Caco-2 (cell line): ENCODE measurements around the gene ARNT2. TPM values are rescaled to one million over a fixed set of nuclear protein-coding genes. Genes with fewer than 3 reads are reported as not detected.

Experiments
- BruUV-seq: library from RNA; stranded (reverse); fragments of 400-500 nt; replicated peaks from 2 replicates; lab custom pipeline; 2021; lab: Mats Ljungman, UMichigan
- CTCF ChIA-PET: fragments of 300-600 bp; sonication (Branson Sonifier 250); formaldehyde crosslinking; loops from one replicate; lab custom pipeline; 2022; ENCODE audit warnings: antibody characterized with exemption; lab: Charles Lee
- POLR2A ChIA-PET: fragments of 300-600 bp; sonication (Branson Sonifier 250); formaldehyde crosslinking; loops from one replicate; lab custom pipeline; 2022; ENCODE audit warnings: antibody characterized with exemption; lab: Charles Lee
- DNase-seq, 2 experiments: peaks; one replicate each; pipeline versions ENCODE4 v3.0.0 to v3.0.0-alpha.2; 2020 to 2022
- H3K27me3 ChIP-seq: replicated peaks from 2 replicates; pipeline ENCODE4 v1.6.0; 2011; ENCODE audit warnings: low read length; ENCODE audit not compliant: control insufficient read depth, insufficient read depth
- H3K36me3 ChIP-seq: 2 replicates; pipeline ENCODE4 v1.5.1; 2011; ENCODE audit warnings: low read length; ENCODE audit not compliant: control insufficient read depth, insufficient read depth
- H3K4me1 ChIP-seq: fragments of 250-450 bp; sonication (Bioruptor Pico); 2 replicates; pipeline ENCODE4 v1.5.1; 2020; ENCODE audit warnings: mild to moderate bottlenecking
- H3K4me3 ChIP-seq: 2 replicates; pipeline ENCODE4 v1.5.1; 2011; ENCODE audit warnings: low read depth, mild to moderate bottlenecking, control low read depth, low read length
- H3K9me3 ChIP-seq: fragments of 250-450 bp; sonication (Bioruptor Pico); 2 replicates; pipeline ENCODE4 v1.5.1; 2020; ENCODE audit warnings: mild to moderate bottlenecking, moderate library complexity
- H3K27ac Mint-ChIP-seq: one replicate; pipeline ENCODE4 v1.8.0; 2022; ENCODE audit warnings: mixed read lengths; ENCODE audit not compliant: unreplicated experiment
- H3K27me3 Mint-ChIP-seq: one replicate; pipeline ENCODE4 v1.8.0; 2022; ENCODE audit warnings: mixed read lengths; ENCODE audit not compliant: insufficient read depth, unreplicated experiment
- H3K36me3 Mint-ChIP-seq: one replicate; pipeline ENCODE4 v1.8.0; 2022; ENCODE audit warnings: mild to moderate bottlenecking, mixed read lengths; ENCODE audit not compliant: insufficient read depth, unreplicated experiment
- H3K4me1 Mint-ChIP-seq: one replicate; pipeline ENCODE4 v1.8.0; 2022; ENCODE audit warnings: low read depth, mixed read lengths; ENCODE audit not compliant: unreplicated experiment
- H3K4me3 Mint-ChIP-seq: one replicate; pipeline ENCODE4 v1.8.0; 2022; ENCODE audit warnings: mild to moderate bottlenecking, moderate library complexity, mixed read lengths; ENCODE audit not compliant: unreplicated experiment
- H3K9me3 Mint-ChIP-seq: one replicate; pipeline ENCODE4 v1.8.0; 2022; ENCODE audit warnings: mixed read lengths; ENCODE audit not compliant: unreplicated experiment
- CTCF ChIP-seq, 2 experiments: fragments of 200-600 bp in 1 of 2; IDR thresholded peaks; 1 replicate in 1 of 2; 2 replicates in 1 of 2; pipeline versions ENCODE4 v1.5.1 to v1.8.0; 2011 to 2022; ENCODE audit warnings: antibody characterized with exemption in 1 of 2, control low read depth in 1 of 2, inconsistent platforms in 1 of 2, low read depth in 1 of 2, low read length in 1 of 2, mild to moderate bottlenecking in 1 of 2, moderate library complexity in 1 of 2; ENCODE audit not compliant: insufficient read depth in 1 of 2, severe bottlenecking in 1 of 2, unreplicated experiment in 1 of 2
- intact Hi-C: fragments of 100-400 bp; cut with micrococcal nuclease; formaldehyde crosslinking; loops from one replicate; pipeline ENCODE4 v1.10.0; 2022; ENCODE audit not compliant: unreplicated experiment
- total RNA-seq: library from RNA; stranded (reverse); gene quantifications from 2 replicates; pipeline ENCODE4 v1.2.3, GENCODE V29; 2022

ARNT2 gene
- total RNA-seq, 1 experiment from 2014 or later, result 0.23 TPM

GRCh38 chr15:80514071-80514780, 110.0 kb downstream of the ARNT2 start:
- Mint-ChIP-seq H3K36me3 (no peaks in the 10 kb centered on the region), H3K4me1 (no peaks in the 10 kb centered on the region), H3K4me3 (no peak overlapping the region), H3K9me3 (peaks cover 22% of the 10 kb centered on the region), H3K27ac (no peak overlapping the region), H3K27me3 (peaks cover 3% of the 10 kb centered on the region)
- POLR2A ChIA-PET, result no interaction called here
- DNase-seq, result no peak
- Histone ChIP-seq H3K27me3 (no peaks in the 10 kb centered on the region), H3K9me3 (no peaks in the 10 kb centered on the region; the same call in 1 of the 2 replicates), H3K36me3 (no peaks in the 10 kb centered on the region), H3K4me1 (no peaks in the 10 kb centered on the region), H3K4me3 (no peak overlapping the region)
- CTCF ChIA-PET, result no interaction called here
- TF ChIP-seq CTCF (IDR thresholded peaks at IDR 0.05; ENCODE audit: insufficient read depth in 1 of 2, low read depth in 1 of 2, low read length in 1 of 2, severe bottlenecking in 1 of 2, unreplicated experiment in 1 of 2), result no peak
- intact Hi-C loops, result no loop called here
- no TSS peak for BruUV-seq

DNA sequence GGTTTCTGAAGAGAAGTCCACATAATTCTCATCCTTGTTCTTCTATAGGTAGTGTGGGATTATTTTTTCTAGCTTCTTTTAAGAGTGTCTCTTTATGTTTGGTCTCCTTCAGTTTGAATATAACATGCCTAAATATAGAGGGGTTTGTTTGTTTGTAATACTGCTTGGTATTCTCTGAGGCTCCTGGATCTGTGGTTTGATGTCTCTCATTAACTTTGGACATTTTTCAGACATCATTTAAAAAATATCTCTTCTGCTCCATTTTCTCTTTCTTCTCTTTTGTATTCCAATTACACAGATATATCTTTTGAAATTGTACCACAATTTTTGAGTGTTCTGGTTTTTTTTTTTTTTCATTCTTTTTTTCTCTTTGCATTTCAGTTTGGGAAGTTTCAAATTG, 113.1 kb downstream of the ARNT2 start:
- TF ChIP-seq CTCF (IDR thresholded peaks at IDR 0.05; ENCODE audit: insufficient read depth in 1 of 2, low read depth in 1 of 2, low read length in 1 of 2, severe bottlenecking in 1 of 2, unreplicated experiment in 1 of 2), result no peak
- no peaks in the 10 kb centered on the region for H3K4me1 Mint-ChIP-seq
- no peak for DNase-seq
- peaks cover 17% of the 10 kb centered on the region for H3K9me3 Mint-ChIP-seq
- Histone ChIP-seq H3K27me3 (no peaks in the 10 kb centered on the region), H3K4me1 (no peaks in the 10 kb centered on the region), H3K9me3 (no peaks in the 10 kb centered on the region; the same call in 1 of the 2 replicates), H3K4me3 (no peak overlapping the region), H3K36me3 (no peaks in the 10 kb centered on the region)
- H3K36me3 Mint-ChIP-seq, result no peaks in the 10 kb centered on the region
- no peak overlapping the region for H3K27ac Mint-ChIP-seq
- ChIA-PET CTCF (no interaction called here), POLR2A (no interaction called here)
- no TSS peak for BruUV-seq
- H3K4me3 Mint-ChIP-seq, result no peak overlapping the region
- intact Hi-C loops, result no loop called here
- H3K27me3 Mint-ChIP-seq, result peaks cover 2% of the 10 kb centered on the region

GRCh38 chr15:80518522-80518921, 114.3 kb downstream of the ARNT2 start:
- CTCF ChIA-PET, result no interaction called here
- H3K4me3 Mint-ChIP-seq, result no peak overlapping the region
- BruUV-seq, result no TSS peak

More at GRCh38 chr15:80518522-80518921, 114.3 kb downstream of the ARNT2 start:
- Histone ChIP-seq H3K4me1 (no peaks in the 10 kb centered on the region), H3K36me3 (no peaks in the 10 kb centered on the region), H3K4me3 (no peak overlapping the region), H3K9me3 (no peaks in the 10 kb centered on the region; the same call in 1 of the 2 replicates), H3K27me3 (no peaks in the 10 kb centered on the region)
- POLR2A ChIA-PET, result no interaction called here
- Mint-ChIP-seq H3K27me3 (peaks cover 2% of the 10 kb centered on the region), H3K4me1 (no peaks in the 10 kb centered on the region), H3K36me3 (no peaks in the 10 kb centered on the region), H3K9me3 (peaks cover 17% of the 10 kb centered on the region), H3K27ac (no peak overlapping the region)
- intact Hi-C loops, result no loop called here
- no peak for TF ChIP-seq CTCF (IDR thresholded peaks at IDR 0.05; ENCODE audit: insufficient read depth in 1 of 2, low read depth in 1 of 2, low read length in 1 of 2, severe bottlenecking in 1 of 2, unreplicated experiment in 1 of 2)
- no peak for DNase-seq
